ENCODE results near the gene C2CD4C. TPM values are rescaled to one million over a fixed set of nuclear protein-coding genes. Genes with fewer than 3 reads are reported as not detected.
A peak's percentile ranks its signal among the peaks of the same experiment; 100 is the strongest.

C2CD4C gene, protein sequence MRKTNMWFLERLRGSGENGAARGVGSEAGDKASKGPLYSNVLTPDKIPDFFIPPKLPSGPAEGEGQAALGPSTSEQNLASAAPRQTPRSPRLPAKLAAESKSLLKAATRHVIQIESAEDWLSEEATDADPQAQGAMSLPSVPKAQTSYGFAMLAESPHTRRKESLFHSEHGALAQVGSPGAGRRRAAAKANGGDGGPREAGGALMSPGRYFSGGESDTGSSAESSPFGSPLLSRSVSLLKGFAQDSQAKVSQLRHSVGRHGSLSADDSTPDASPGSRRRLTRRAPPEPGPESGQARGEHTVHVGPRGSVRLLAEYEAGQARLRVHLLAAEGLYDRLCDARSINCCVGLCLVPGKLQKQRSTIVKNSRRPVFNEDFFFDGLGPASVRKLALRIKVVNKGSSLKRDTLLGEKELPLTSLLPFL
- total RNA-seq (2021) (1.8 and 3.5 TPM in 2 replicates), Bru-seq, nascent RNA (percentile 23 among the genes with signal in this experiment), BruChase-seq, experiment 1, labeled RNA remaining after a 2-hour chase (percentile 36 among the genes with signal in this experiment), BruChase-seq, experiment 2, labeled RNA remaining after a 6-hour chase (percentile 25 among the genes with signal in this experiment)
- long read RNA-seq, partial matches to known transcripts = 0 of 3 reads
- long read RNA-seq, other reads (novel, unspliced or antisense) = 1 of 3 reads

DNA sequence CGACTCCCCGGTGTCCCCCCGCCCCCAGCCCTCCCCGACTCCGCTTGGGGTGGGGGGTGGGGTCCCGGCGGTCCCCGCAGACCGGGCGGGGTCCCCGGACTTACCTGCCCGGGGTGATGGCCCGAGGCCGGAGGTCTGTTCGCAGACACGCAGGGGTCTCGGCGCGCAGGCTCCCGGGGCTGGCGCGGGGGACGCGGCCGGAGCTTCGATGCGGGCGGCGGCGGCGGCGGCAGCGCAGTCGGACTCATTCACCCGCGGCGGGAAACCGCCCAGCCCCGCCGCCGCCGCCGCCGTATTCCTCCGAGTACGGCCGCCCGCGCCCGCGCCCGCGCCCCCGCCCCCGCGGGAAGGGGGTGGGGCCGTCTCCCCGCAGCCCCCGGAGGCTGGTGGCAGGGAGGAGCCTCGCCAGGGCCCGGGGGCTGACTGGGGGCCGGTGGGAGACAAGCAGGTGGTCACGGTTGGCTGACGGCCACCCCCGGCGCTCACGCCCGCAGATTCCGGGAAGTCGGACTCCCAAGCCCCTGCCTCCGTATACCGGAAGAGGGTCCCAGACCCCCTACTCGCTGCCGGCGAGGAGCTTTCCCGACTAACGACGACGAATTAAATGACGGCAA, at the start of gene C2CD4C:
Gene C2CD4C, minus strand, starts transcription at position 246 of the 614 bp plus-strand sequence. CDS start 786 bp downstream, outside the sequence.
- peak within 1 kb of the TSS; percentile 63 for H3K4me3 ChIP-seq (ENCODE audit: low read depth, low read length, poor library complexity, severe bottlenecking)
- H3K4me1 ChIP-seq (ENCODE audit: insufficient read depth, low read length, poor library complexity, severe bottlenecking) = peaks cover 7% of the 10 kb centered on the region
- intact Hi-C loops (cut with micrococcal nuclease; ENCODE audit: unreplicated experiment) = loop anchor here (10.0 kb wide), 1 partner anchor 76 kb away; no protein-coding TSS in a partner anchor
- ChIA-PET POLR2A (ENCODE audit: low non-redundant PET) (no interaction called here), CTCF (no interaction called here)
- no TSS peak for BruUV-seq (replicated peaks)
- peaks cover 7% of the 10 kb centered on the region for H3K27me3 ChIP-seq (replicated peaks; ENCODE audit: insufficient read depth, low read depth, low read length, poor library complexity)
- H3K36me3 ChIP-seq (ENCODE audit: insufficient read depth, low read length, poor library complexity, severe bottlenecking) = no peaks in the 10 kb centered on the region
- TF ChIP-seq, protein P1, sequence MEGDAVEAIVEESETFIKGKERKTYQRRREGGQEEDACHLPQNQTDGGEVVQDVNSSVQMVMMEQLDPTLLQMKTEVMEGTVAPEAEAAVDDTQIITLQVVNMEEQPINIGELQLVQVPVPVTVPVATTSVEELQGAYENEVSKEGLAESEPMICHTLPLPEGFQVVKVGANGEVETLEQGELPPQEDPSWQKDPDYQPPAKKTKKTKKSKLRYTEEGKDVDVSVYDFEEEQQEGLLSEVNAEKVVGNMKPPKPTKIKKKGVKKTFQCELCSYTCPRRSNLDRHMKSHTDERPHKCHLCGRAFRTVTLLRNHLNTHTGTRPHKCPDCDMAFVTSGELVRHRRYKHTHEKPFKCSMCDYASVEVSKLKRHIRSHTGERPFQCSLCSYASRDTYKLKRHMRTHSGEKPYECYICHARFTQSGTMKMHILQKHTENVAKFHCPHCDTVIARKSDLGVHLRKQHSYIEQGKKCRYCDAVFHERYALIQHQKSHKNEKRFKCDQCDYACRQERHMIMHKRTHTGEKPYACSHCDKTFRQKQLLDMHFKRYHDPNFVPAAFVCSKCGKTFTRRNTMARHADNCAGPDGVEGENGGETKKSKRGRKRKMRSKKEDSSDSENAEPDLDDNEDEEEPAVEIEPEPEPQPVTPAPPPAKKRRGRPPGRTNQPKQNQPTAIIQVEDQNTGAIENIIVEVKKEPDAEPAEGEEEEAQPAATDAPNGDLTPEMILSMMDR (conservative IDR thresholded peaks at IDR 0.05; ENCODE audit: low read depth, low read length) = no peak
- no peak for TF ChIP-seq EZH2 (IDR thresholded peaks at IDR 0.05; ENCODE audit: borderline replicate concordance, low read depth, low read length, poor library complexity, severe bottlenecking)
- no peak within 1 kb of the TSS for H3K27ac ChIP-seq (ENCODE audit: low read depth, low read length, poor library complexity, severe bottlenecking)
- peak; percentile 54 for DNase-seq (ENCODE audit: low spot score)
- H3K9me3 ChIP-seq (ENCODE audit: low read depth, low read length, poor library complexity, severe bottlenecking) = no peaks in the 10 kb centered on the region

DNA sequence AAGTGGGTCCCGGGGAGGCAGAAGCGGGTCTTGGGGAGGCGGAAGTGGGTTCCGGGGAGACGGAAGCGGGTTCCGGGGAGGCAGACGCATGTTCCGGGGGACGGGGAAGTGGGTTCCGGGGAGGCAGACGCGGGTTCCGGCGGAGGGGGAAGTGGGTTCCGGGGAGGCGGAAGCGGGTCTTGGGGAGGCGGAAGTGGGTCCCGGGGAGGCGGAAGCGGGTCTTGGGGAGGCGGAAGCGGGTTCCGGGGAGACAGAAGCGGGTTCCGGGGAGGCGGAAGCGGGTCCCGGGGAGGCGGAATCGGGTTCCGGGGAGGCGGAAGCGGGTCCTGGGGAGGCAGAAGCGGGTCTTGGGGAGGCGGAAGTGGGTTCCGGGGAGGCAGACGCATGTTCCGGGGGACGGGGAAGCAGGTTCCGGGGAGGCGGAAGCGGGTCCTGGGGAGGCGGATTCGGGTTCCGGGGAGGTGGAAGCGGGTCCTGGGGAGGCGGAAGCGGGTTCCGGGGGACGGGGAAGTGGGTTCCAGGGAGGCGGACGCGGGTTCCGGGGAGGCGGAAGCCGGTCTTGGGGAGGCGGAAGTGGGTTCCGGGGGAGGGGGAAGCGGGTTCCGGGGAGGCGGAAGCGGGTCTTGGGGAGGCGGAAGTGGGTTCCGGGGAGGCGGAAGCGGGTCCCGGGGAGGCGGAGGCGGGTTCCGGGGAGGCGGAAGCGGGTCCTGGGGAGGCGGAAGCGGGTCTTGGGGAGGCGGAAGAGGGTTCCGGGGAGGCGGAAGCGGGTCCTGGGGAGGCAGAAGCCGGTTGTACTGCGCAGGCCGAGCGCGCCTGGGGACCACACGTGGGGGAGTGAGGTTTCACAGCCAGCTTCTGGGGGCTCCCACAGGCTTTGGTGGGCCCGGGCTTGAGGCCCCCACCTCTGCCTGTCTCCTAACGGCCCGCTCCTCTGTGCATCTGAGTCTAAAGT, 49.4 kb upstream of the C2CD4C start:
- Histone ChIP-seq H3K4me3 (ENCODE audit: low read depth, low read length, poor library complexity, severe bottlenecking) (no peak overlapping the region), H3K4me1 (ENCODE audit: insufficient read depth, low read length, poor library complexity, severe bottlenecking) (no peaks in the 10 kb centered on the region), H3K9me3 (ENCODE audit: low read depth, low read length, poor library complexity, severe bottlenecking) (no peaks in the 10 kb centered on the region), H3K27me3 (replicated peaks; ENCODE audit: insufficient read depth, low read depth, low read length, poor library complexity) (peaks cover 24% of the 10 kb centered on the region), H3K36me3 (ENCODE audit: insufficient read depth, low read length, poor library complexity, severe bottlenecking) (no peaks in the 10 kb centered on the region), H3K27ac (ENCODE audit: low read depth, low read length, poor library complexity, severe bottlenecking) (no peak overlapping the region)
- intact Hi-C loops (cut with micrococcal nuclease; ENCODE audit: unreplicated experiment) = no loop called here
- POLR2A ChIA-PET (ENCODE audit: low non-redundant PET) = no interaction called here
- TF ChIP-seq EZH2 (IDR thresholded peaks at IDR 0.05; ENCODE audit: borderline replicate concordance, low read depth, low read length, poor library complexity, severe bottlenecking) = no peak
- TF ChIP-seq, protein P1 (conservative IDR thresholded peaks at IDR 0.05; ENCODE audit: low read depth, low read length) = no peak
- no TSS peak for BruUV-seq (replicated peaks)
- DNase-seq (ENCODE audit: low spot score) = no peak
- CTCF ChIA-PET = no interaction called here

DNA sequence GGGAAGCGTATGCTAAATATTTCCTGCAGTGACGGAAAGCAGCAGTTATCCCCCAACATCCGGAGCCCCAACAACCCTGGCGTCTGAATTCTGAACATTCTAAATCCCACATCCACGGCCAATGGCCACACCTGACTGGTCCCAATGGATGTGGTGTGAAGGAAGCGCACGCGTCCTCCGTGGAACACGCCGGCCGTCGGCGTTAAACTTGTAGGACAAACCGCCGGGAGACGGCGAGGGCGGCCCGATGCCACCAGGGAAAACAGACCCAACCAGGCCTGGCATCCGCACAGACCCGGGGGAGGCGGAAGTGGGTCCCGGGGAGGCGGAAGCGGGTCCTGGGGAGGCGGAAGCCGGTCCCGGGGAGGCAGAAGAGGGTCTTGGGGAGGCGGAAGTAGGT, 48.7 kb upstream of the C2CD4C start:
- BruUV-seq (replicated peaks) = no TSS peak
- POLR2A ChIA-PET (ENCODE audit: low non-redundant PET) = no interaction called here
- CTCF ChIA-PET = no interaction called here

More for the DNA sequence above, 48.7 kb upstream of the C2CD4C start:
- no peak overlapping the region for H3K27ac ChIP-seq (ENCODE audit: low read depth, low read length, poor library complexity, severe bottlenecking)
- H3K4me3 ChIP-seq (ENCODE audit: low read depth, low read length, poor library complexity, severe bottlenecking) = no peak overlapping the region
- H3K4me1 ChIP-seq (ENCODE audit: insufficient read depth, low read length, poor library complexity, severe bottlenecking) = no peaks in the 10 kb centered on the region
- no peak for DNase-seq (ENCODE audit: low spot score)
- no peak for TF ChIP-seq EZH2 (IDR thresholded peaks at IDR 0.05; ENCODE audit: borderline replicate concordance, low read depth, low read length, poor library complexity, severe bottlenecking)
- TF ChIP-seq, protein P1 (conservative IDR thresholded peaks at IDR 0.05; ENCODE audit: low read depth, low read length) = no peak
- H3K36me3 ChIP-seq (ENCODE audit: insufficient read depth, low read length, poor library complexity, severe bottlenecking) = no peaks in the 10 kb centered on the region
- intact Hi-C loops (cut with micrococcal nuclease; ENCODE audit: unreplicated experiment) = no loop called here
- H3K9me3 ChIP-seq (ENCODE audit: low read depth, low read length, poor library complexity, severe bottlenecking) = no peaks in the 10 kb centered on the region
- H3K27me3 ChIP-seq (replicated peaks; ENCODE audit: insufficient read depth, low read depth, low read length, poor library complexity) = peaks cover 23% of the 10 kb centered on the region

All from A673 (cell line).